Measurements from ENCODE around the gene GALK2.

DNA sequence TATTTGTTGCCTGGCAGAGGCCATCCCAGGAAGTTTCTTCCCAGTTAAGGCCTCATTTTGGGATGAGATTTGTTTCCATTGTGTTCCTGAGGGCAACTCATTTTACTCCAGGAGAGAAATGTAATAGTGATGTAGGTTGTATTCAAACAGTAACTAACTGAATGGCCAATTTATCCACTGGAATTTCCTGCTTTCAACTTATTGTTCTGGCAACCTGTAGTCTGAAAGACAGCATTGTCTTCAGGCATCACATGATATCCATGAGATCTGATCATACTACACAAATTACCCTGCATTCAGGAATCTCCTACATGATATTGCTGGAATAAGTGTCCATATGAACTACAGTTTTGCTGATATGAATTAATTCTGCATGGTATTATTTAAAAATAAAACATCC lies 173.5 kb downstream of the GALK2 start:
- TF ChIP-seq SIN3A (IDR thresholded peaks at IDR 0.05; ENCODE audit: borderline replicate concordance, insufficient read depth, low read depth, low read length) = no peak
- TF ChIP-seq, protein P1, sequence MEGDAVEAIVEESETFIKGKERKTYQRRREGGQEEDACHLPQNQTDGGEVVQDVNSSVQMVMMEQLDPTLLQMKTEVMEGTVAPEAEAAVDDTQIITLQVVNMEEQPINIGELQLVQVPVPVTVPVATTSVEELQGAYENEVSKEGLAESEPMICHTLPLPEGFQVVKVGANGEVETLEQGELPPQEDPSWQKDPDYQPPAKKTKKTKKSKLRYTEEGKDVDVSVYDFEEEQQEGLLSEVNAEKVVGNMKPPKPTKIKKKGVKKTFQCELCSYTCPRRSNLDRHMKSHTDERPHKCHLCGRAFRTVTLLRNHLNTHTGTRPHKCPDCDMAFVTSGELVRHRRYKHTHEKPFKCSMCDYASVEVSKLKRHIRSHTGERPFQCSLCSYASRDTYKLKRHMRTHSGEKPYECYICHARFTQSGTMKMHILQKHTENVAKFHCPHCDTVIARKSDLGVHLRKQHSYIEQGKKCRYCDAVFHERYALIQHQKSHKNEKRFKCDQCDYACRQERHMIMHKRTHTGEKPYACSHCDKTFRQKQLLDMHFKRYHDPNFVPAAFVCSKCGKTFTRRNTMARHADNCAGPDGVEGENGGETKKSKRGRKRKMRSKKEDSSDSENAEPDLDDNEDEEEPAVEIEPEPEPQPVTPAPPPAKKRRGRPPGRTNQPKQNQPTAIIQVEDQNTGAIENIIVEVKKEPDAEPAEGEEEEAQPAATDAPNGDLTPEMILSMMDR (IDR thresholded peaks at IDR 0.05) = no peak

All from Panc1 (cell line).